ENCODE data around the gene SLC20A1. TPM values are rescaled to one million over a fixed set of nuclear protein-coding genes. Genes with fewer than 3 reads are reported as not detected.

Gene SLC20A1
- total RNA-seq = 11.7 and 13.5 TPM in 2 replicates

GRCh38 chr2:112645310-112646101 lies at the start of gene SLC20A1:
Gene SLC20A1, plus strand, starts transcription at chr2:112645939. Its CDS starts 890 bp downstream, at chr2:112646829.

Other genes with a start within 250 kb of the SLC20A1 start
- 2.9 and 10.4 TPM in 2 replicates for gene RGPD8, start 212.3 kb upstream of the SLC20A1 start, total RNA-seq
- 8.6 and 14.6 TPM in 2 replicates for gene TTL, start 163.8 kb upstream of the SLC20A1 start, total RNA-seq
- gene POLR1B, start 103.5 kb upstream of the SLC20A1 start, total RNA-seq = 11.9 and 20.0 TPM in 2 replicates
- 5.6 and 8.3 TPM in 2 replicates for gene CHCHD5, start 61.3 kb upstream of the SLC20A1 start, total RNA-seq
- gene NT5DC4, start 75.1 kb downstream of the SLC20A1 start, total RNA-seq = not detected in 2 replicates
- gene CKAP2L, start 118.7 kb downstream of the SLC20A1 start, total RNA-seq = 0.76 and 1.0 TPM in 2 replicates
- gene IL1A, start 138.6 kb downstream of the SLC20A1 start, total RNA-seq = not detected in 2 replicates
- not detected in 2 replicates for gene IL1B, start 190.8 kb downstream of the SLC20A1 start, total RNA-seq